Metanephros (tissue), 1 donor: ENCODE data around the gene ERVV-1. TPM values are rescaled to one million over a fixed set of nuclear protein-coding genes. Genes with fewer than 3 reads are reported as not detected.

Experiments
- total RNA-seq: library from RNA; depleted of rRNA; stranded (reverse); fragments of >200 nt; gene quantifications from one replicate; pipeline ENCODE4 v1.2.3, GENCODE V29; 2014

The ERVV-1 gene, protein sequence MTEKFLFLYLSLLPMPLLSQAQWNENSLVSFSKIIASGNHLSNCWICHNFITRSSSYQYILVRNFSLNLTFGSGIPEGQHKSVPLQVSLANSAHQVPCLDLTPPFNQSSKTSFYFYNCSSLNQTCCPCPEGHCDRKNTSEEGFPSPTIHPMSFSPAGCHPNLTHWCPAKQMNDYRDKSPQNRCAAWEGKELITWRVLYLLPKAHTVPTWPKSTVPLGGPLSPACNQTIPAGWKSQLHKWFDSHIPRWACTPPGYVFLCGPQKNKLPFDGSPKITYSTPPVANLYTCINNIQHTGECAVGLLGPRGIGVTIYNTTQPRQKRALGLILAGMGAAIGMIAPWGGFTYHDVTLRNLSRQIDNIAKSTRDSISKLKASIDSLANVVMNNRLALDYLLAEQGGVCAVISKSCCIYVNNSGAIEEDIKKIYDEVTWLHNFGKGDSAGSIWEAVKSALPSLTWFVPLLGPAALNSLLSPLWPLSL
- total RNA-seq = 0.12 TPM

DNA sequence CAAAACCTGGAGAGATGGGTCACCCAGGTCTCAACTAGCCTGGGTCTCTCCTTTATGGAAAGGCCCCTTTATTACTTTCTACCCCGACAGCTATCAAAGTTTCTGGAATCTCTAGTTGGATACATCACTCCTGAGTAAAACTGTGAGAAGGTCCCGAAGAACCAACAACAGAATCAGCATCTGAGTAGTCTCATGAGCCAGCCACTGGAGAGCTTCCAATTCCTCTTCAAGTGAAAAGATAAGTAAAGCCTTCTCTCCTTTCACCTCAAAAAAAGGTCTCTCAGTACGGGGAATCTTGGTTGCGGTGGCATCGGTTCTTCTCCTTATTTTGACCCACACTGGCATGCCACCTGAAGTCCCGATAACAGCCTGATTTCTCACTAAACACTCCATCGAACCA lies at the start of gene ERVV-1:
ERVV-1 (plus strand) TSS at position 301 of the 400 bp plus-strand sequence. CDS start 170 bp downstream, outside the sequence.

Other genes with a start within 250 kb of the ERVV-1 start
- gene ZNF600, start 227.1 kb upstream of the ERVV-1 start, total RNA-seq = 3.6 TPM
- gene ZNF28, start 192.3 kb upstream of the ERVV-1 start, total RNA-seq = 19.7 TPM
- gene ZNF468, start 156.3 kb upstream of the ERVV-1 start, total RNA-seq = 36.3 TPM
- 40.1 TPM for gene ZNF320, start 116.3 kb upstream of the ERVV-1 start, total RNA-seq
- gene ZNF888, start 90.5 kb upstream of the ERVV-1 start, total RNA-seq = 15.1 TPM
- gene ZNF816, start 51.0 kb upstream of the ERVV-1 start, total RNA-seq = 16.3 TPM
- 0.06 TPM for gene ERVV-2, start 30.8 kb downstream of the ERVV-1 start, total RNA-seq
- gene ZNF160, start 89.5 kb downstream of the ERVV-1 start, total RNA-seq = 62.4 TPM
- gene ZNF415, start 119.0 kb downstream of the ERVV-1 start, total RNA-seq = 14.3 TPM
- 14.8 TPM for gene ZNF347, start 145.1 kb downstream of the ERVV-1 start, total RNA-seq
- gene ZNF665, start 179.4 kb downstream of the ERVV-1 start, total RNA-seq = 4.3 TPM
- 33.0 TPM for gene ZNF677, start 241.0 kb downstream of the ERVV-1 start, total RNA-seq
- gene VN1R2, start 244.4 kb downstream of the ERVV-1 start, total RNA-seq = not detected